Forelimb muscle (tissue), 1 donor: ENCODE measurements around the gene CRADD. TPM values are rescaled to one million over a fixed set of nuclear protein-coding genes. Genes with fewer than 3 reads are reported as not detected.

ENCODE experiments used
- DNase-seq: peaks from one replicate; pipeline ENCODE4 v3.0.0-alpha.2; 2013; ENCODE audit warnings: low read depth
- polyA plus RNA-seq: library from polyadenylated mRNA; unstranded; fragments of 120-200 nt; gene quantifications from one replicate; pipeline ENCODE4 v1.2.1, GENCODE V29; 2013; ENCODE audit not compliant: insufficient read length

Gene CRADD
- polyA plus RNA-seq, 1 donor, result 13.7 TPM

GRCh38 chr12:93807354-93807753, 130.2 kb downstream of the CRADD start:
- no peak for DNase-seq

GRCh38 chr12:93808169-93808899, 131.2 kb downstream of the CRADD start:
- no peak for DNase-seq

- DNase-seq, result no peak
Measured at GRCh38 chr12:93812626-93813025, 135.5 kb downstream of the CRADD start.

- DNase-seq, result no peak
Measured at GRCh38 chr12:93813186-93813585, 136.0 kb downstream of the CRADD start.

- no peak for DNase-seq
Measured at GRCh38 chr12:93813972-93814821, 137.0 kb downstream of the CRADD start.

GRCh38 chr12:93818488-93819049, 141.4 kb downstream of the CRADD start:
- DNase-seq, result no peak

GRCh38 chr12:93819050-93819491, 141.9 kb downstream of the CRADD start:
- DNase-seq, result no peak

- no peak for DNase-seq
Measured at GRCh38 chr12:93823616-93824391, 146.6 kb downstream of the CRADD start.

GRCh38 chr12:93824514-93825500, 147.6 kb downstream of the CRADD start:
- DNase-seq, result no peak

- no peak for DNase-seq
Measured at GRCh38 chr12:93825501-93825888, 148.3 kb downstream of the CRADD start.

GRCh38 chr12:93825931-93826555, 148.9 kb downstream of the CRADD start:
- peak; percentile 81 for DNase-seq

GRCh38 chr12:93827179-93827578, 150.0 kb downstream of the CRADD start:
- DNase-seq, result no peak

GRCh38 chr12:93827669-93828068, 150.5 kb downstream of the CRADD start:
- no peak for DNase-seq

- no peak for DNase-seq
Measured at GRCh38 chr12:93829016-93829415, 151.8 kb downstream of the CRADD start.

GRCh38 chr12:93831374-93831773, 154.2 kb downstream of the CRADD start:
- DNase-seq, result no peak

- DNase-seq, result no peak
Measured at GRCh38 chr12:93832131-93832530, 155.0 kb downstream of the CRADD start.

- no peak for DNase-seq
Measured at GRCh38 chr12:93833946-93834345, 156.8 kb downstream of the CRADD start.

GRCh38 chr12:93836620-93837260, 159.6 kb downstream of the CRADD start:
- DNase-seq, result no peak

GRCh38 chr12:93838193-93838592, 161.0 kb downstream of the CRADD start:
- DNase-seq, result no peak

GRCh38 chr12:93839064-93839463, 161.9 kb downstream of the CRADD start:
- no peak for DNase-seq
